ENCODE results near the gene LRRC15. TPM values are rescaled to one million over a fixed set of nuclear protein-coding genes. Genes with fewer than 3 reads are reported as not detected.

LRRC15 gene
- total RNA-seq, 1 donor from 2014 or later, result not detected

DNA sequence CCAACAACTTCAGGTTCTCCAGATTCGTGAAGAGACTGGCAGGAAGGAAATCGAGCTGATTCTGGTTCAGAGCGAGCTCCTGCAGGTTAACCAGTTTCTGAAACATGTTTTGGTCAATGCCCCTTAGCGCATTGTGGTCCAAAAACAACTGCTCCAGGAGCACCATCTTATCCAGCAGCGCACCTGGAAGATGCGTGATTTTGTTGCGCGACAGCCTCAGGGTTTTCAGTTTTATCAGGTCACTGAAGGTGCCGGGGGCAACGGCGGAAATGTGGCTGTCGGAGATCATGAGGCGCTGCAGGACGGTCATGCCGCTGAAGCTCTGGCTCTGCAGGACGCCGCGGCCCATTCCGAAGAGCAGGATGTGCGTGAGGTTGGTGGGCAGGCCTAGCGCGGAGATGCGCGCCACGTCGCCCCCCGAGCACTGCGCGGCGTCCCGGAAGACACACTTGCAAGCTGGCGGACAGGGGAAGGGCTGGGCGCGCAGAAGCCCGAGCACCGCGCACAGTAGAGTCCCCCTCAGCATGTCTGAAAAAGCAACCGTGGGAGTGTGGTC is 28.3 kb upstream of the LRRC15 start:
- Histone ChIP-seq H3K9me3 (no peaks in the 10 kb centered on the region), H3K27ac (no peak overlapping the region), H3K36me3 (no peaks in the 10 kb centered on the region), H3K4me1 (peaks cover 43% of the 10 kb centered on the region), H3K4me3 (peak overlapping the region; percentile 16 to 42), H3K27me3 (no peaks in the 10 kb centered on the region)
- TF ChIP-seq POLR2AphosphoS5 (IDR thresholded peaks at IDR 0.05; ENCODE audit: insufficient read depth in 1 of 2, low read depth in 1 of 2) (no peak), POLR2A (IDR thresholded peaks at IDR 0.05) (no peak)
- TF ChIP-seq, protein P1, sequence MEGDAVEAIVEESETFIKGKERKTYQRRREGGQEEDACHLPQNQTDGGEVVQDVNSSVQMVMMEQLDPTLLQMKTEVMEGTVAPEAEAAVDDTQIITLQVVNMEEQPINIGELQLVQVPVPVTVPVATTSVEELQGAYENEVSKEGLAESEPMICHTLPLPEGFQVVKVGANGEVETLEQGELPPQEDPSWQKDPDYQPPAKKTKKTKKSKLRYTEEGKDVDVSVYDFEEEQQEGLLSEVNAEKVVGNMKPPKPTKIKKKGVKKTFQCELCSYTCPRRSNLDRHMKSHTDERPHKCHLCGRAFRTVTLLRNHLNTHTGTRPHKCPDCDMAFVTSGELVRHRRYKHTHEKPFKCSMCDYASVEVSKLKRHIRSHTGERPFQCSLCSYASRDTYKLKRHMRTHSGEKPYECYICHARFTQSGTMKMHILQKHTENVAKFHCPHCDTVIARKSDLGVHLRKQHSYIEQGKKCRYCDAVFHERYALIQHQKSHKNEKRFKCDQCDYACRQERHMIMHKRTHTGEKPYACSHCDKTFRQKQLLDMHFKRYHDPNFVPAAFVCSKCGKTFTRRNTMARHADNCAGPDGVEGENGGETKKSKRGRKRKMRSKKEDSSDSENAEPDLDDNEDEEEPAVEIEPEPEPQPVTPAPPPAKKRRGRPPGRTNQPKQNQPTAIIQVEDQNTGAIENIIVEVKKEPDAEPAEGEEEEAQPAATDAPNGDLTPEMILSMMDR (IDR thresholded peaks at IDR 0.05), result no peak
- DNase-seq (ENCODE audit: extremely low spot score in 2 of 2), result no peak
- intact Hi-C loops (cut with DNase I), result no loop called here

DNA sequence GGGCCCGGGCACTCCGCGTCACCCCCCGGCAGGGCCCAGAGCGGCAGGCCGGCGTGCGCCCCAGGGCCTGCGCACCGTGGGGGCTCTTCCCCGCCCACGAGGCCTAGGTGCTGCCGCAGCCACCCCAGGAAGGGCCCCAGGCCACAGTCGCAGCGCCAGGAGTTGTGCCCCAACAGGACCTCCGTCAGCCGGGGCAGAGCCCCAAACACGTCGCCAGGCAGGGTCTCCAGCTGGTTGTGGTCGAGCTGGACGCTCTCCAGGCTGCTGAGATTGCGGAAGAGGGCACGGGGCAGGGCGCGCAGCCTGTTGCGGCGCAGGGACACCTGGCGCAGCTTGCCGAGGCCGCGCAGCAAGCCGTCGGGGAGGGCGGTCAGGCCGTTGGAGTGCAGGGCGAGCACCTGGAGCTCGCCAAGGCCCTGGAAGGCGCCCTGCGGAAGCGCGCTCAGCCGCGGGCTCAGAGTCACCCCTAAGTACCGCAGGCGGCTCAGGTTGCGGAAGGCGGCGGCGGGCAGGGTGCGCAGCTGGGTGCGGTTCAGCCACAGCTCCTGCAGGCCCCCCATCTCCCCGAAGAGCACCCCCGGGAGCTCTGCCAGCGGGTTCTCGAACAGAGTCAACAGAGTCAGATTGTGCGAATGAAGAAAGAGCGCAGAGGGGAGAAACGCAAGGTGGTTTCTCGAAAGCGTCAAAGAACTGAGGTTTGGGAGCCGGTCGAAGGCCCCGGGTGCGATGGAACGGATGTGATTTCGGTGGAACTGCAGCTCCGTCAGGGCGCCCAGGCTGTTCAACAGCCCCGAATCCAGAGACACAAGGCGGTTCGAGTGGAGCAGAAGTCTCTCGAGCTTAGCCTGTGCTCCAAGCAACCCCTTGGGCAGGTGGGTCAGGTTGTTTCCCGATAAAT is 27.6 kb upstream of the LRRC15 start:
- Histone ChIP-seq H3K4me3 (peak overlapping the region; percentile 16 to 42), H3K27me3 (no peaks in the 10 kb centered on the region), H3K36me3 (no peaks in the 10 kb centered on the region), H3K27ac (peak overlapping the region; percentile 76), H3K9me3 (no peaks in the 10 kb centered on the region), H3K4me1 (peaks cover 43% of the 10 kb centered on the region)
- TF ChIP-seq, protein P1 (IDR thresholded peaks at IDR 0.05), result no peak
- DNase-seq (ENCODE audit: extremely low spot score in 2 of 2), result no peak
- intact Hi-C loops (cut with DNase I), result no loop called here

DNA sequence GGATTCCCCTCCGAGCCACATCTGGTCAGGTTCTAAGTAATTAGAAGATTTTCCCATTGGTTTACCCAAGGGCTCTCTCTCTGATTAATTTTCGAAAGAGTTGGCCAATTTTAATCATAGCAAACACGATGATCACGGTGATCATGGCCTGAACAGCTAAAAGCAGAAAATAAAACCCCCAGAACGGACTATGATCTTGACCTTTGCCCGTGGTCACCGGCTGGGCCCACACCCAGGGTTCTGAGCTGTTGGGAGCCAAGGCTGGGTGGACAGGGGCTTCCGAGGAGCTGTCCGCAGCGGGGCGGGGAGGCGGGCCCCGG is 27.0 kb upstream of the LRRC15 start:
- Histone ChIP-seq H3K9me3 (no peaks in the 10 kb centered on the region), H3K4me1 (peaks cover 43% of the 10 kb centered on the region), H3K4me3 (peak overlapping the region; percentile 16 to 42), H3K36me3 (no peaks in the 10 kb centered on the region), H3K27ac (peak overlapping the region; percentile 76), H3K27me3 (no peaks in the 10 kb centered on the region)
- DNase-seq (ENCODE audit: extremely low spot score in 2 of 2), result no peak
- intact Hi-C loops (cut with DNase I), result no loop called here
- peak in 1 of 2 donors; percentile 18 for TF ChIP-seq POLR2A (IDR thresholded peaks at IDR 0.05)
- TF ChIP-seq, protein P1 (IDR thresholded peaks at IDR 0.05), result no peak
- no peak for TF ChIP-seq POLR2AphosphoS5 (IDR thresholded peaks at IDR 0.05; ENCODE audit: insufficient read depth in 1 of 2, low read depth in 1 of 2)

DNA sequence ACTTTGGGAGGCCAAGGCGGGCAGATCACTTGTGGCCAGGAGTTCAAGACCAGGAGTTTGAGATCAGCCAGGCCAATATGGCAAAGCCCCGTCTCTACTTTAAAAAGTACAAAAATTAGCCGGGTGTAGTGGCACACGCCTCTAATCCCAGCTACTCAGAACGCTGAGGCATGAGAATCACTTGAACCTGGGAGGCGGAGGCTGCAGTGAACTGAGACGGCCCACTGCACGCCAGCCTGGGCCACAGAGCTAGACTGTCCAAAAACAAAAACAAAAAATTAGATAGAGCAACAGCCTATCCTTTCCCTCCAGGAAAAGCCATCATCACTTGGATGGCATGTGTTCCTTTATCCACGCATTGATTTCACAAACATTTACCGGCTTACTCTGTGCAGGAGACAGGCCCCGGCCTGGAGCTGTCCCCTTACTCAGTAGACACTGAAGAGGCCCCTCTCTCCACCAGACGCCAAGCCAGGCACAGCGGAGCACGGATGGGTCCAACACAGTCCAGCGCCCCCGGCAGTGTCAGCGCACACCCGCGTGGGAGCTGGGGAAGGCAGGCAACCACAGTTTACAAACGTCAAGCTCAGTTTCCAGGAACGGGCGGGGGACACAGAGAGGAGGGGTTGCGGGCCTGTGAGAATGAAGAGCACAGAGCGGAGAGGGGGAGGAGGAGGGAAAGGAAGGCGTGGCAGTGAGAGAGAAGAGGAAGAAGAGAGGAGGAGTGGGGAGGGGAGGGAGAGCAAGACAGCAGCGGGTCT is 26.4 kb upstream of the LRRC15 start:
- no peaks in the 10 kb centered on the region for H3K27me3 ChIP-seq
- no peaks in the 10 kb centered on the region for H3K36me3 ChIP-seq
- peak overlapping the region; percentile 3 to 42 for H3K4me3 ChIP-seq
- DNase-seq (ENCODE audit: extremely low spot score in 2 of 2), result no peak
- no peaks in the 10 kb centered on the region for H3K9me3 ChIP-seq
- H3K4me1 ChIP-seq, result peaks cover 43% of the 10 kb centered on the region
- TF ChIP-seq POLR2AphosphoS5 (IDR thresholded peaks at IDR 0.05; ENCODE audit: insufficient read depth in 1 of 2, low read depth in 1 of 2), result peak in 1 of 2 donors; percentile 71
- TF ChIP-seq, protein P1 (IDR thresholded peaks at IDR 0.05), result no peak
- H3K27ac ChIP-seq, result peak overlapping the region; percentile 76
- intact Hi-C loops (cut with DNase I), result no loop called here

All from vagina (tissue), 2 donors.